NCI-H2081 (cell line): ENCODE results near the gene NOS3.
"Not testable (repeated sequence)": the region's sequence is repeated elsewhere in the genome, so short reads cannot be mapped to it uniquely, and the experiment has no call there.

Experiments used
- DNase-seq, 2 experiments: peaks; one replicate each; lab custom pipeline; 2025; lab: John Stamatoyannopoulos, UW

Gene NOS3

GRCh38 chr7:151000897-151001495 is 10.2 kb downstream of the NOS3 start:
- DNase-seq, result no peak

DNA sequence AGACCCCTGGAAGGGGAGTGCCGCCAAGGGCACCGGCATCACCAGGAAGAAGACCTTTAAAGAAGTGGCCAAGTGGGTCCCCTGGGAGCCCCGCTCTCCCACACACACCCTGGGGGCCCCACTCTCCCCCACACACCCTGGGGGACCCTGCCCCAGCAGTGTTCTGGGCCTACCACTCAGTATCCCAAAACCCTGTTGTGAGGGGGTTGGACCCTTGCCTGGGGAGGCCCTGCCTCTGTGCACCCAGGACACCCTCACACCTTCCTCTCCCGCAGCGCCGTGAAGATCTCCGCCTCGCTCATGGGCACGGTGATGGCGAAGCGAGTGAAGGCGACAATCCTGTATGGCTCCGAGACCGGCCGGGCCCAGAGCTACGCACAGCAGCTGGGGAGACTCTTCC is 10.7 kb downstream of the NOS3 start:
- DNase-seq, result no peak

GRCh38 chr7:151003572-151003971 is 12.8 kb downstream of the NOS3 start:
- DNase-seq, result peak; percentile 36 to 77

GRCh38 chr7:151005566-151005965 is 14.7 kb downstream of the NOS3 start:
- DNase-seq, result no peak

DNA sequence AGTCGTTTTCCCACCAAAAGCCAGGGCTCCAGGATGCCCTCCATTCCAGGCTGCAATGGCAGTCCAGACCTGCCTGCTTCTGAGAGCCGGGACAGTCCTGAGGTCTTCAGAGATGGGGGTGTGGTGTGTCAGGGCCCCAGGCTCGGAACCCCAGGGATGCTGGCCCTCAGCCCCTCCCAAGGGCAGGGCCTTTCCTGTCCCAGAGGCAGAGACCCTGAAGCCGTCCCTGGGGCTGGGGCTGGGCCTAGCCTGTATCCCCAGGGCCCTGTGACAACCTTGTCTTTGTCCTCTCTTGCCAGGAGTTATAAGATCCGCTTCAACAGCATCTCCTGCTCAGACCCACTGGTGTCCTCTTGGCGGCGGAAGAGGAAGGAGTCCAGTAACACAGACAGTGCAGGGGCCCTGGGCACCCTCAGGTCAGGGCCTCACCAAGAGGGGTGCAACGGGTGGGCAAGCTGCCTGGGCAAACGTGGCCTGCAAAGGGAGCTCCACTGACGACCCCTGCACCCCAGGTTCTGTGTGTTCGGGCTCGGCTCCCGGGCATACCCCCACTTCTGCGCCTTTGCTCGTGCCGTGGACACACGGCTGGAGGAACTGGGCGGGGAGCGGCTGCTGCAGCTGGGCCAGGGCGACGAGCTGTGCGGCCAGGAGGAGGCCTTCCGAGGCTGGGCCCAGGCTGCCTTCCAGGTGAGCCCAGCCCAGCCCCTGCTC is 15.9 kb downstream of the NOS3 start:
- DNase-seq, result no peak

DNA sequence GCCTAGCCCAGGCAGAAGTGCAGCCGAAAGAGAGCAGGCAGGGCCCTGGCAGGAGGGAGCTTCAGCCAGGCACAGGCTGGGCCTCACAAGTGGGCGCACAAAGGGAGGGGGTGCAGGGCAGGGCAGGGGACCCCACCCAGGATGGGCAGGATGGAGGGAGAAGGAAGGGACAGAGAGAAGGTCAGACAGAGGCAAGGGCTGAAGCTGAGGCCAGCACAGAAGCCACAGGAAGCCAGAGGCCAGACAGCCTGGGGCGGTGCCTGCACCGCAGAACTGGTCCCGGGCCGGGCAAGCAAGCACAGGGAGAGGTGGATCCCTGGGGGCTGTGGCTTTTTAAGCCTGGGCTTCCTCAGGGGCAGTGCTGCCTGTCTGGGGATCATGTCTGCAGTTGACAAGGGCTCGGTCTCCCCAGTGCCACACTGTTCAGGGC is 16.7 kb downstream of the NOS3 start:
- DNase-seq, result no peak

GRCh38 chr7:151008143-151008510 is 17.3 kb downstream of the NOS3 start:
- no peak for DNase-seq

GRCh38 chr7:151008511-151009323 is 17.9 kb downstream of the NOS3 start:
- DNase-seq, result no peak

DNA sequence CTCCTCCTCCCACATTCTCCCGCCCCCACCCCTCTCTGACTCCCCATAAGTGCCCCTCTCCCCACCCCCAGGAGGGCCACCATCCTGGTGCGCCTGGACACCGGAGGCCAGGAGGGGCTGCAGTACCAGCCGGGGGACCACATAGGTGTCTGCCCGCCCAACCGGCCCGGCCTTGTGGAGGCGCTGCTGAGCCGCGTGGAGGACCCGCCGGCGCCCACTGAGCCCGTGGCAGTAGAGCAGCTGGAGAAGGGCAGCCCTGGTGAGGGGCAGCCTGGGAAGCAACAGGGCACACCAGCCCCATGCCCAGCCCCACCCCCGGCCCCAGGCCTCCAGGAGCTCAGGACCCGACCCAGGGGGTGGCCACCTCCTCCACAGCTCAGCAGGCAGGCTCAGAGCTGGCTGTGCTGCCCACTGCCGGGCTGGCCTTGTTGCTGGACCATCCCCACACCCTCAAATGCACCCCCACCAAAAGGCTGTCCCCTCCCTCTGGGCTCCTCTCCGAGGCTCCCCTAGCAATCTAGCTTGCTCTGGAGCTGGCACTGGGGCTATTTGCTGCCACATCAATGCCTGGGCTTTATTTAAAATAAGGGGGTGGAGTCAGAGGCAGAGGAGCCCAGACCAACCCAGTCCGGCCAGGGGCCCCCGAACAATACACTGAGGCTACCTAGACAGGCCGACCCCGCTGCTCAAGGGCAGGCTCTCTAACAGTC is 18.7 kb downstream of the NOS3 start:
- no peak for DNase-seq

DNA sequence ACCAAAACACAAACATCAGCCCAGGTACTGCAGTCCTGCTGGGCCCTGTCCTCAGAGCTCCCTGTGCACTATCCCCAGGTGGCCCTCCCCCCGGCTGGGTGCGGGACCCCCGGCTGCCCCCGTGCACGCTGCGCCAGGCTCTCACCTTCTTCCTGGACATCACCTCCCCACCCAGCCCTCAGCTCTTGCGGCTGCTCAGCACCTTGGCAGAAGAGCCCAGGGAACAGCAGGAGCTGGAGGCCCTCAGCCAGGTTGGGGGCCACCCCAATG is 19.2 kb downstream of the NOS3 start:
- DNase-seq, result no peak

DNA sequence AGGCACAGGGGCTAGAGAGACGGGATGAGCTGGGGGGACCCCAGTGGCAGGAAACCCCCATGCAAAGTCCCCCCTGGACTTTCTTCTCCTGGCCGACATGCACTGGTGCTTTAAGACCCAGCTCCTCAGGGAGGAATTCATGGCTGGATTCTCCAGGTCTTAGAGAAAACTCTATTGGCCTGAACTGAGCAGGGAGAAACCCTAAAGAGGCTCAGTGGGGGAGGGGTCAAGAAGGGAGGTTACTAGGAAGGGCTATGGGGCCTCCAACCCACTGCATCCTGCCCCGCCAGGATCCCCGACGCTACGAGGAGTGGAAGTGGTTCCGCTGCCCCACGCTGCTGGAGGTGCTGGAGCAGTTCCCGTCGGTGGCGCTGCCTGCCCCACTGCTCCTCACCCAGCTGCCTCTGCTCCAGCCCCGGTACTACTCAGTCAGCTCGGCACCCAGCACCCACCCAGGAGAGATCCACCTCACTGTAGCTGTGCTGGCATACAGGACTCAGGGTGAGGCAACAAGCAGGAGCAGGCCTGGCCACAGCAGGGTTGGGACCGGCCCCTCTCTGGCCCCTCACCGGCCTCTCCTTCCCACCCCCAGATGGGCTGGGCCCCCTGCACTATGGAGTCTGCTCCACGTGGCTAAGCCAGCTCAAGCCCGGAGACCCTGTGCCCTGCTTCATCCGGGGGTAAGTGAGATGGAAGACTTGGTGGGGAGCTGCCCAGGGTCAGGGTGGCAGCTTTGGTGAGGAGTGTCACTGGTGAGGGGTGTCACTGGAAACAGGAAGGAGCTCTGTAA is 19.7 kb downstream of the NOS3 start:
- DNase-seq, result no peak

GRCh38 chr7:151011097-151011409 is 20.2 kb downstream of the NOS3 start:
- DNase-seq, result no peak

DNA sequence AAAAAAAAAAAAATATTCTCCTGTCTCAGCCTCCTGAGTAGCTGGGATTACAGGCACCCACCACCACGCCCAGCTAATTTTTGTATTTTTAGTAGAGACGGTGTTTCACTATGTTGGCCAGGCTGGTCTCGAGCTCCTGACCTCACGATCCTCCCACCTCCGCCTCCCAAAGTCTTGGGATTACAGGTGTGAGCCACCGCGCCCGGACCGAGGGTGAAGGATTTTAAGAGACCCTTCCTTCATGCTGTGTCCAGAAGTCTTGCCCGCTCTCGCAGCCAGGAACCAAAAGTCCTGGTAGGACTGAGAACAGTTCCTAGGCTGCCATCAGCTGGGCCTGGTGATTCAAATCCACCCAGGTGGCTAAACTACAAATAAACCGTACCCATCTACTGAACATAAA is 20.8 kb downstream of the NOS3 start:
- DNase-seq, result not testable (repeated sequence)

- no peak for DNase-seq
Measured at GRCh38 chr7:151012031-151012692, 21.3 kb downstream of the NOS3 start.

GRCh38 chr7:151012911-151013347 is 22.1 kb downstream of the NOS3 start:
- peak; percentile 27 to 49 for DNase-seq

DNA sequence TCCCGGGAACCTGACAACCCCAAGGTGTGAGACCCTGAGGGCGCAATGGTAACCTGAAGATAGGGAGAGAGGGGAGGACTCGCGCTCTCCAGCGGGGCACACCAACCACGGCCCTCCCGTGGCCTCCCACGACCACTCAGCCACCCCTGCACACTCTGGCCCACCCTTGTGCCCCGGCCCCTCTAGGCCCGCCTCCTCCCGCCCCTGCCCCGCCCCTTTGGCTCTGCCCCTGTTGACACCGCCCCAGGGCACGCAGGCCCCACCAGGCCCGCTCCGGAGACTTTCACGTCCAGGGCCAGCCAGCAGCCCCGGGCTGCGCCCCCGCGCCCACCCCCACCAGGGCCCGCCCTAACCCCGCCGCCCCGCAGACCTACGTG is 22.5 kb downstream of the NOS3 start:
- DNase-seq, result no peak

DNA sequence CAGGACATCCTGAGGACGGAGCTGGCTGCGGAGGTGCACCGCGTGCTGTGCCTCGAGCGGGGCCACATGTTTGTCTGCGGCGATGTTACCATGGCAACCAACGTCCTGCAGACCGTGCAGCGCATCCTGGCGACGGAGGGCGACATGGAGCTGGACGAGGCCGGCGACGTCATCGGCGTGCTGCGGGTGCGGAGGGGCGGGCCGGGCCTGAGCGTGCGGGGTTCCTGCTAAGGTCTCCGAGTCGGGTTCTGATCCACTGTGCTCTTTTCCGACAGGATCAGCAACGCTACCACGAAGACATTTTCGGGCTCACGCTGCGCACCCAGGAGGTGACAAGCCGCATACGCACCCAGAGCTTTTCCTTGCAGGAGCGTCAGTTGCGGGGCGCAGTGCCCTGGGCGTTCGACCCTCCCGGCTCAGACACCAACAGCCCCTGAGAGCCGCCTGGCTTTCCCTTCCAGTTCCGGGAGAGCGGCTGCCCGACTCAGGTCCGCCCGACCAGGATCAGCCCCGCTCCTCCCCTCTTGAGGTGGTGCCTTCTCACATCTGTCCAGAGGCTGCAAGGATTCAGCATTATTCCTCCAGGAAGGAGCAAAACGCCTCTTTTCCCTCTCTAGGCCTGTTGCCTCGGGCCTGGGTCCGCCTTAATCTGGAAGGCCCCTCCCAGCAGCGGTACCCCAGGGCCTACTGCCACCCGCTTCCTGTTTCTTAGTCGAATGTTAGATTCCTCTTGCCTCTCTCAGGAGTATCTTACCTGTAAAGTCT is 23.1 kb downstream of the NOS3 start:
- DNase-seq, result peak; percentile 31 to 56

GRCh38 chr7:151014950-151015349 is 24.1 kb downstream of the NOS3 start:
- DNase-seq, result no peak

GRCh38 chr7:151015967-151016366 is 25.1 kb downstream of the NOS3 start:
- DNase-seq, result no peak

- DNase-seq, result no peak
Measured at GRCh38 chr7:151016505-151016904, 25.7 kb downstream of the NOS3 start.

DNA sequence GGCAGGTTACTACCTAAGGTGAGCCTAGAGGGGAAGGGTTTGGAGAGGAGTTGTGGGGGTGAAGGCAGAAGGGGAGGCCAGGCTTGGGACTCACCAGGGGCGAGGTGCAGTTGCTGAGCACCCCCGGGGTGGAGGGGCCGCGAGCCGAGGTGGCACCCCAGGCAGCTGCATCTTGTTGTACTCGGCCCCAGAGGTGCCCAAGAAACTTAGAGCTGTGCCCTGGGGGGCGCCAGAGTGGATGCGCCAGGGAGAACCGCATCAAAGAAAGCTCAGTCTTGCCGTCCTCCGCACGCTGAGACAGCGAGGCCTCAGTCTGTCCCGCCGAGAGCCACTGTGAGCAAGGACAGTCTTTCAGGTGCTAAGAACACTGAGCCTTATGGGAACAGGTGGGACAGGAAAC is 26.1 kb downstream of the NOS3 start:
- no peak for DNase-seq
